Measurements from ENCODE around the gene UBE2J2. TPM values are rescaled to one million over a fixed set of nuclear protein-coding genes. Genes with fewer than 3 reads are reported as not detected.

The UBE2J2 gene
- total and polyA plus RNA-seq, 2 of the 13 experiments (the other 11 are each of a cell fraction or from before 2014, with no cell fraction given) = 25.4 to 29.4 TPM

DNA sequence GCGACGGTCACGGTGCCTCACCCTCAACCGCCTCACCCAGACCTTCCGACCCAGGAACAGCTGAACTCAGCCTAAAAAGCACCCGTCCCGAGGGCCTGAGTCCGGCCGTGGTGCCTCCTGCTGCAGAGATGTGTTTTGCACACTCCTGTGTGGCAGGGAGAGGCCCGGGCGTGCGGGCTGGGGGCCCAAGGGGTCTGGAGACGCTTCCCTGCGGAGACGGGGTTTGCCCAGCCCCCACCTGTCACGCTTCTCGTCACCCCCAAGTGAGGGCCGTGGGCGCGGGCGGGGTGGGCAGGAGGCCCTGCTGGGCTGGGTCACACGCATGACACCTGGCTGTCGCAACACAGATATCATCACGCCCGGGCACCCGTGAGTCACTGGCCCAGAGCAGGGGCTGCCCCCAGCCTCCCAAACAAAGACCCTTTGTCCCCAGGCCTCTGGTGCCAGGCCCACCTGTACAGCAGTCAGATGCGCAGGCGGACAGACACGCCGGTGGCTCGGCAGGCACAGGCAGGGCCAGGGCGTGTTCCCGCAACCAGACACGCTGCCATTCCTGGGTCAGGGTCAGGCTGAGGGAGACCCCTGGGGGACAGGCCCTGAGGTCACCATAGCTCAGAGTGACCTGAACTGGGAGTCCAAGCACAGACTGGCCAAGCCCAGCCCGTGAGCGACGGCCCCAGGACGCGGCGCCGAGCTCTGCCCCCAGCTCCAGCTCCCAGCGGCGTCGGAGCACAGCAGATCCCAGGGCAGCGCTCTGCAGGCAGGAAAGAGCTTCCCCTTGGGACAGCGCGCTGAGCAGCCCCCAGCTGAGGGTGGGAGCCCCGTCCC is 35.6 kb downstream of the UBE2J2 start (continued):
- TF ChIP-seq, protein P1, sequence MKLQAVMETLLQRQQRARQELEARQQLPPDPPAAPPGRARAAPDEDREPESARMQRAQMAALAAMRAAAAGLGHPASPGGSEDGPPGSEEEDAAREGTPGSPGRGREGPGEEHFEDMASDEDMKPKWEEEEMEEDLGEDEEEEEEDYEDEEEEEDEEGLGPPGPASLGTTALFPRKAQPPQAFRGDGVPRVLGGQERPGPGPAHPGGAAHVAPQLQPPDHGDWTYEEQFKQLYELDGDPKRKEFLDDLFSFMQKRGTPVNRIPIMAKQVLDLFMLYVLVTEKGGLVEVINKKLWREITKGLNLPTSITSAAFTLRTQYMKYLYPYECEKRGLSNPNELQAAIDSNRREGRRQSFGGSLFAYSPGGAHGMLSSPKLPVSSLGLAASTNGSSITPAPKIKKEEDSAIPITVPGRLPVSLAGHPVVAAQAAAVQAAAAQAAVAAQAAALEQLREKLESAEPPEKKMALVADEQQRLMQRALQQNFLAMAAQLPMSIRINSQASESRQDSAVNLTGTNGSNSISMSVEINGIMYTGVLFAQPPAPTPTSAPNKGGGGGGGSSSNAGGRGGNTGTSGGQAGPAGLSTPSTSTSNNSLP (IDR thresholded peaks at IDR 0.05; ENCODE audit: low read depth, low read length) = no peak
- TF ChIP-seq, protein P2, sequence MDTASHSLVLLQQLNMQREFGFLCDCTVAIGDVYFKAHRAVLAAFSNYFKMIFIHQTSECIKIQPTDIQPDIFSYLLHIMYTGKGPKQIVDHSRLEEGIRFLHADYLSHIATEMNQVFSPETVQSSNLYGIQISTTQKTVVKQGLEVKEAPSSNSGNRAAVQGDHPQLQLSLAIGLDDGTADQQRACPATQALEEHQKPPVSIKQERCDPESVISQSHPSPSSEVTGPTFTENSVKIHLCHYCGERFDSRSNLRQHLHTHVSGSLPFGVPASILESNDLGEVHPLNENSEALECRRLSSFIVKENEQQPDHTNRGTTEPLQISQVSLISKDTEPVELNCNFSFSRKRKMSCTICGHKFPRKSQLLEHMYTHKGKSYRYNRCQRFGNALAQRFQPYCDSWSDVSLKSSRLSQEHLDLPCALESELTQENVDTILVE (CRISPR knock-in tag; IDR thresholded peaks at IDR 0.05) = no peak
- TF ChIP-seq, protein P3, sequence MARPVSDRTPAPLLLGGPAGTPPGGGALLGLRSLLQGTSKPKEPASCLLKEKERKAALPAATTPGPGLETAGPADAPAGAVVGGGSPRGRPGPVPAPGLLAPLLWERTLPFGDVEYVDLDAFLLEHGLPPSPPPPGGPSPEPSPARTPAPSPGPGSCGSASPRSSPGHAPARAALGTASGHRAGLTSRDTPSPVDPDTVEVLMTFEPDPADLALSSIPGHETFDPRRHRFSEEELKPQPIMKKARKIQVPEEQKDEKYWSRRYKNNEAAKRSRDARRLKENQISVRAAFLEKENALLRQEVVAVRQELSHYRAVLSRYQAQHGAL (CRISPR knock-in tag; IDR thresholded peaks at IDR 0.05; ENCODE audit: not compliant biosample characterization) = no peak
- TF ChIP-seq MLLT10 (CRISPR knock-in tag; IDR thresholded peaks at IDR 0.05) = no peak
- TF ChIP-seq DNMT1 (CRISPR knock-in tag; IDR thresholded peaks at IDR 0.05) = no peak
- peak; percentile 98 for TF ChIP-seq ZBTB7A (CRISPR knock-in tag; IDR thresholded peaks at IDR 0.05)
- TF ChIP-seq ZFAT (CRISPR knock-in tag; conservative IDR thresholded peaks at IDR 0.05) = no peak
- TF ChIP-seq PCBP1 (IDR thresholded peaks at IDR 0.05; ENCODE audit: borderline replicate concordance, low read depth, low read length) = peak; percentile 59; the same call in 1 of the 2 replicates
- peak; percentile 48; the same call in 1 of the 2 replicates for TF ChIP-seq MEIS1 (CRISPR knock-in tag; IDR thresholded peaks at IDR 0.05; ENCODE audit: borderline replicate concordance)
- no peak for TF ChIP-seq ZNF710 (CRISPR knock-in tag; IDR thresholded peaks at IDR 0.05; ENCODE audit: borderline replicate concordance)
- no peak for TF ChIP-seq E2F1 (CRISPR knock-in tag; IDR thresholded peaks at IDR 0.05)
- peak; percentile 35; the same call in 1 of the 2 replicates for TF ChIP-seq ATF7-NPFF (CRISPR knock-in tag; IDR thresholded peaks at IDR 0.05; ENCODE audit: low read depth)
- TF ChIP-seq PRPF4 (IDR thresholded peaks at IDR 0.05; ENCODE audit: low read depth, low read length, poor library complexity, severe bottlenecking) = no peak
- peak; percentile 63; the same call in 1 of the 2 replicates for TF ChIP-seq AHDC1 (CRISPR knock-in tag; IDR thresholded peaks at IDR 0.05; ENCODE audit: borderline replicate concordance)

All from HepG2 (cell line).